GM21786 (cell line): ENCODE data around the gene COPZ1.

Experiments used
- ATAC-seq: cut with Tn5 transposase; IDR thresholded peaks from one replicate; pipeline ENCODE4 v1.9.1; 2021; ENCODE audit not compliant: unreplicated experiment

The COPZ1 gene

DNA sequence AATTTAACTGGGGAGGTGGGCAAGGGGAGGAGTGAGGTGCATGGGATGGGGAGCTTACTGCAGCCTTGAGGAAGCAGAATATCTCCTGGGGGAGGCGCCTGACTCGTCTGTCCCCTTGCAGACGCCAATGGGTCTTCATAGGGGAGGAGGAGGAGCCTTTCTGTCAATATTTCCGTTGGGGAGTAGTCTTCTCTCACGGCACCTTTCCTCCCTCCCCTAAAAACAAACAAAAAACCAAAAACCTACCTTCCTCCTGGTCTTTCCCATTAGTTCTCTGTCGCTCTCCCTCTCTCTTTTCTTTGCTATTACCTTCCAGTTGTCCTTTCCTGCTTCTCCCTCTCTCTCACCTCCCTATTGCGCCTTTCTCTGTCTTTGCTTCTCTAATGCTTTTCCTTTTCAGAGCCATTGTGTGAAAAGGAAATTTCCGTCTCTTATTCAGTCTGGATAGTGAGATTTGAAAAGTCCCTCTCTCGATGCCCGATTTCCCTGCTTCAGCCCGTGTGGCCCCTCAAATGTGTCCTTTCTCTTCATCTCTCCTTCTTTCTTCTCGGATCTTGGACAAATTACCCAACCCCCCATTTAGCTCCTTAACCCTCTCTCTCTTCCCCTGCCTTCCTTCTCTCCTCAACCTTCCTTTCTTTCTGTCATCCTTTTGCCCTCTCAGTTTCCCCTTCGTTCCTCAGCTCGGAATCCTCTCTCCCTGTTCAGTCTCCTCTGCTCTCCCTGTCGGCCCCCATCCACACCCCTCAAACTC lies 33.4 kb downstream of the COPZ1 start:
- ATAC-seq: no peak

DNA sequence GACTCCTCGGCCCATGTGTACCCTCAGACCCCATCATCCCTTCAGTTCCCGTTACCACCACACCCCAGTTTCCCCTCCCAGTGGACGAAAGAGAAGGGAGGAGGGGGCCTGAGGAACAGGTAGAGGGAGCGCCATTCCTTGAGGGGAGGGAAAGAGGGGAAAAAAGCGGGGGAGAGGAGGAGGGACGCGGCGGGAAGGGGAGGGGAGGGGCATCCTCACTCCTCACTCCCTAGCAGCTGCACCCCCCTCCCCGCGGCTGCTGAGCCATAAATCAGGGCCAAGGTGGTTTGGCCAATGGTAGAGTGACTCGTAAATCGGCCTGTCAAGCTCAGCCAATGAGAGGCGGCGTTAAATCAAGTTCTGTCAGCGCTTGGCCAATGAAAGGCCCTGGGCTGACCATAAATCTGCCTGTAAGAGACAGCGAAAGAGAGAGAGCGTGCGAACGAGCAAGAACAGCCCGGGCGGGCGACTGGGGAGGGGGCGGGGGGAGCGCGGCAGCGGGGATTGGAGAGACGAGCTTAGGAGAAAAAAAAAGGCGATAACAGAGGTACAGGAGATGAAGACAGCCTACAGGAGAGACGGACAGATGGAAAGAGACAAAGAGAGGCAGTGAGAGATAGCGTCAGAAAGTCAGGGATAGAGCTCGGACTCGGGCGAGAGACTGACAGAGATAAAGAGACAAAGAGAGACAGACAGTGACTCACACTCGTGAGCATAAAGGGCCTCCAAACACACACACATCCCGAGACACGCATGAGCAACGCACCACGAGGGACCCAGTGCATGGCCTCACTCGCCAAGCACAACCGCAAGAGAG lies 34.2 kb downstream of the COPZ1 start:
- peak; percentile 96 for ATAC-seq

DNA sequence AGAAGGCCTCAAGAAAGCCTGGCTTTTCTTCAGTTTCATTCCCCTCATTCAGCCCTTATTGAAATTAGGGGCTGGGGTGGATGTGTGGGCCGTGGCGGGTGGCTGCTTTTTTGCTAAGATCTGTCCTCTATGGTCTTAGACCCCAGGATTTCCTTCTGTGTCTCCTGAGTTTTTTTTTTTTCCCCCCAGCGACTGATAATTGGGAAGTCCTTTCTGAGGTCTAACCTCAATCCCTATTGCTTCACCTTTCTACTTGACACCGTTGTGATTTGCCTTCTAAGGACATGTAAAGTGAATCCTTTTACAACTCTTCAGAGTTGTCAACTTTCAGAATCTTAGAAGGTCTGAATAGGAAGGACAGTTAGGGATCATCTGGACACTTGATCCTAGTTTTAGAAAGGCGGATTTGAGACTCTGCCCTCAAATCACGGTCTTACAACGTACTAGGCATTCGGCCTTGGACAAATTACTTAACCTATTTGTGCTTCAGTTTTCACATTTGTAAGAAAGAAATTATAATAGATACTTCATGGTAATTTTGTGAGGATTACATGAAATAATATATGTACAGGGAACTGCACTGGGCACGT lies 34.9 kb downstream of the COPZ1 start:
- no peak for ATAC-seq

DNA sequence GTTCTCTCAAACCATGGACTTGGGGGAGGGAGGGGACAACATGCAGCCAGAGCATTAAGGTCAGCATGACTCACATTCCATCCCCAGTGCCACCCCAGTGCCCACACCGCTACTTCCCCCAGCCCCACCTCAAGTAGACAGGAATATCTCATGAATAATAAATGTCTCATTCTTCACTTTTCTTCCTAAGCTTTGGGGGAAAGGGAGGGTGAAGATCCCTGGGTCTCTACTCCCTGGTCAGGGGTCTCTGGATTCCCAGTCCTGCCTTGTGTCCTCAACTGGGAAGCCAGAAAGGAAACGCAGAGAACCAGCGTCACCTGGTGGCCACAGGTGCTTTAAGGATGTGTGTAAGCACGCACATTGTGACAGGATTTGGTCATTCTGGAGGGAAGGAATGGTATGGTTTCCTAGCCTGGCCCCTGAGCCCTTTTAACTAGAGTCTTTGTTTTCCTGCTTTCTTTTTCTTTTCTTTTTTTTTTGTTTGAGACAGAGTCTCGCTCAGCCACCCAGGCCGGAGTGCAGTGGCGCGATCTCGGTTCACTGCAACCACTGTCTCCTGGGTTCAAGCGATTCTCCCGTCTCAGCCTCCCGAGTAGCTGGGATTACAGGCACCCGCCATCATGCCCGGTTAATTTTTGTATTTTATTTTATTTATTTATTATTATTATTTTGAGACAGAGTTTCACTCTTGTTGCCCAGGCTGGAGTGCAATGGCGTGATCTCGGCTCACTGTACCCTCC lies 36.0 kb downstream of the COPZ1 start:
- ATAC-seq: no peak

DNA sequence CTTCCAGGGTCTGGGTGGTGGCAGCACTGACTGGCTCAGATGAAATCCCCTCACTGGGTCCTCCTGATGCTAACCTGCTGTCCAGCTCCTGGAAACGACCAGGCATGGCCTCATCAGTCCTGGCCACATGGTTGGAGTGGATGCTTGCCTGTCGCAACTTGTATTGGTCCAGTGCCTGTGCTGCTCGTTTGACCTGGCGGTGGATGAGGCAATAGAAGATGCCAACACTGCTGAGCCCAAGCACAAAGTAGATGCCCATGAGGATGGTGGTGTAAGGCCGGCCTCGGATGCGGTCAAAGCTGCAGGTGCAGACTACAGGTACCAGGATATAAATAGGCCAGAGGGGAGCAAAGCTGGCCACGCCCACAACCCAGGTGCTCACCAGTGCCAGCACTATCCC lies 38.1 kb downstream of the COPZ1 start:
- no peak for ATAC-seq

DNA sequence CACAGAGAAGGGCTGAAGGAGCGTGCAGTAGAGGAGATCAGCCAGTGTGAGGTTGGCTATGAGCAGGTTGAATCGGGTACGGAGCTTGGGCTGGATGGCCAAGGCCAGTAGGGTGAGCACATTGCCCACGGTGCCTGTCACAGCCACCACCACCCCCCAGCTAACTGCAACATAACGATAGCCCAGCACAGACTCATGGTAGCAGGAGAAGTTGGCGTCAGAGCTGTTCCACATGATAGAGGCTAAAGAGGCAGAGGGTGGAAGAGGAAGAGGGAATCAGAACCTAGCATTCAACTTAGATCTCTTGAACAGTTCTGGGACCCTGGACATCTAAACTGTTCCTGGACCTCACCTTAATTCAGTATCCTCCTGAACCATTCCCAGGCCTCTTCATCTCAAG lies 38.7 kb downstream of the COPZ1 start:
- no peak for ATAC-seq

DNA sequence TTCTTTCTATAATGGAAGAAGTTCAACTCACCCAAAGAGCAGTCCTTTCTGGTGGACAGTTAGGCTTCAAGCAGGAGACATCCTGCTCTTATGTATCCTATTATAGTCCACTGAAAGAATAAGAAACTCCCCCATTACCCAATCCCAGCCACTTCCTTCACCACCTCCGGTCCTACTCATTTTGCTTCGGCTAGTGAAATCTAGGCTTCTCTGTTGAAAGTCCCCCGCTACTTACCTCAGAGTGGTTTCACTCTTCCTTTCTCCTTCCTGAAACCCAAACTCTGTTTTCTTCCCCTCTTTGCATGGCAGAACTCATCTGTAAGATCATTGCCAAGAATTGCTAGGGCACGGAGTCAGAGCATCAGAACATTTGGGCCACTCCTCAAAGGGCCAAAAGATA lies 39.5 kb downstream of the COPZ1 start, which contains the start of gene GPR84:
TSS of gene GPR84 (minus strand) at position 74 of the 400 bp plus-strand sequence. CDS start 635 bp downstream, outside the sequence.
- ATAC-seq: peak; percentile 41

DNA sequence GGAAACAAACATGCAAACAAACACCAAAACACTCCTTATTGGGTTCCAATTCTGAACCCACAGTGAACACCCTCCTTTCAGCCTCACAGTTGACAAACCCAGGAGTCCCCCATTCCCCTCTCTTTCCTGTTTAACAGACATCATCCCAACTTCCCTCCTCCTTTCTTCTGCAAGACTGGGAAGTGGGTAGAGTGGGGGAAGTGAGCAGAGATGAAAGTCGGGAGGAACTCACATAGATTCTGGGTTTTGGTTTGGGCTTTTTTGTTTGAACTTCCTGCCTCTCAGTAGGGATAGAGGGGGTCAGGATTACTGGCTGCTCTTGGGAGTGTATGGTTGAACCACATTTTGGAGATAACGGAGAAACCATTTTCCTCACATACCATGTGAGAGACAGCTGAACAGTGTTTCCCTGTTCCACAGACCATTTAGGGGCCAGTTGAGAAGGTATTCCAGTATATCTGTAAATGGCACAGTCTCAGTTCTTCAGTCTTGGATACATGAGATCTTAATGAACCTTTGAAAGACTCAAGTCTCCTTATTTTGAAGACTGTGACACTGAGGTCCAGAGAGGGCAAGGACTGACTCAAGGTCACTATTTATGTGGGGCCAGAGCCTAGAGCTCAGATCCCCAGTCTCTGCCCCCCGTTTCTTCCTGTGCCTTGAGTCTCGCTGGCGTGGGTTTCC lies 43.2 kb downstream of the COPZ1 start:
- peak; percentile 7 for ATAC-seq

DNA sequence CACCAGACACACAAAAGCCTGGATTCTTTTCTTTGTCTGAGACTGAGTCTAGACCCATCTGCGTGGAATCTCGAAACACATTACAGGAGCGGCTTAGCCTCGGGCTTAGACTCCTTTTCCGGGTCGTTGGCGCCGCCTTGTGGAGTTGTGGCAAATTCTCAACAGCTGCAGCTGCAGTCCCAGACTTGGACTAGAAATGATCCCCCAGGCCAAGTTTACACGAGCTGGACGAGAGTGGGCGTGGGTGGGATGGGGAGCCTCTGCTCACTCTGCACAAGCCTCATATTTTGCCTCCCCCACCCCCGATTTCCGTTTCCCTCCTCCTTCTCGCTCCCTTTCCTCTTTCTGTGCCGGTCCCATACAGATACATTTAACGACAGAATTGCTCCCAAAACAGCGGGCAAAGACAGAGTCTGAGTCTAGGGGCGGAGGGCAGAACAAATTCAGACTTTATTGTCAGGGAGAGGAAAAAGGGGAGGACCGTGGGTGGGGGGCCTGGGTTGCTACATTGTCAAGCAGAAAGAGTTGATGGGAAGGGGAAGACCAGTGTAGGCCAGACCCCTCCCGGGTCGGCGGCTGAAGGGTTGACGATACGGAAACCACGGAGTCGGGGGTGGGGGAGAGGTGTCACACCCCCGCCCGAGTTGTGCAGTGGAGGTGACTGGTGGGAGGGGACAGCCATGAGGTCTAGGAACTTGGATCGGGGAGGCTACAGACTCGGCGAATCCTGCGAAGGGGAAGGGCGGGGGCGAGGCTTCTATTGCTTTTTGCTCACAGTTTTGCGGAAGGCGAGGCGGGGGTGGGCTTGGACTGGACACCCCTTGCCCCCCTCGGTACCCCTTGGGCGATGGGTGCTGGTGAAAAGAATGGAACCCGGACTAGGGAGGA lies 44.0 kb downstream of the COPZ1 start:
- peak; percentile 73 for ATAC-seq

DNA sequence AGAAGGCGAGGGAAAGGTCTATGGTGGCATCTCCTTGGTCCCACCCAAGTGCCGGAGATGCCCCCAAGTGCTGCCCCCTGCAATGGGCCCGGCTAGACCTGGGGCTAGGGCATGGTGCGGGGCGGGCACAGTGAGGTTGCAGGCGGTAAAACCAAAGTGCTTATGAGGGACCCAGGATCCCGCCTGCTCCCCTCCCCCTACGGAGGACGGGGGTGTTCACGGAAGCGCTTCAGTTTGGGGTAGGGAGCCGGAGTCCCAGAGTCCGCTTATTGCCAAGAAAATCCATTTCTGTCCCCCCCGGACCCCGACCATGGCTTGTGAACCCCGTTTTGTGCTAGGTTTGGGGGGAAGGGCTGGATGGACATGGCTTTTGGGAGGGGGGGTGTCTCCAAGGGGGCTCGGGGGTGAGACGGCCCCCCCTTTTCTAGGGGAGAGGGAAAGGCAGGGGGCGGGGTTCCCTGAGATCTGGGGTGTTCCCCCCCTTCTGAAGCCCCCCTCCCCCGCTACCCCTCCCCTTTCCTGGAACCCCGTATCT lies 44.7 kb downstream of the COPZ1 start:
- ATAC-seq: no peak

DNA sequence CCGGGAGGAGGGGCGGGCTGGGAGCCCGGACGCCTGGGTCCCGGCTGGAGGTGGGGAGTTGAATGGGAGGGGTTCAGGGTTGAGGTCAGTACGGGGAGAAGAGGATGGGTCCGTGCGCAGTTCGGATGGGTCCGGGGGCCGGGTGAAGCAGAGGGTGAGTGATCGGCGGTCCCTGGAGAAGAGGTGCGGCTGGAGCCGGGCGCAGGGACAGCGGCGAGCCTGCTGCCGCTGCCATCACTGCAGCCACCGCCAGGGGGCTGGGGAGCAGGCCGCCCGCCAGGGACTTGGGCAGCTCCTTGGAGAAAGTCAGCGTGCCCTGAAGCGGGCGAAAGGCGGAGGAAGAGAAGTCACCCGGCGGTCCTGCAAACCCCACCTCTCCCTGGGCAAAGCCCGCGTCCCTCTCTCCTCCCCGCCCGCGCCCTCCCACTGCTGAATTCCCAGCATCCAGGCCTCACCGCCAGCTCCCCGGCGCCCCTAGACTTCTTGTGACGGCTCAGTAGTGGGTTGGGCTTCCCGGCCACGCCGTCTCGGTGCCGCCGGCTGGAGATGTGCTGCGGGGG lies 45.3 kb downstream of the COPZ1 start:
- ATAC-seq: no peak

DNA sequence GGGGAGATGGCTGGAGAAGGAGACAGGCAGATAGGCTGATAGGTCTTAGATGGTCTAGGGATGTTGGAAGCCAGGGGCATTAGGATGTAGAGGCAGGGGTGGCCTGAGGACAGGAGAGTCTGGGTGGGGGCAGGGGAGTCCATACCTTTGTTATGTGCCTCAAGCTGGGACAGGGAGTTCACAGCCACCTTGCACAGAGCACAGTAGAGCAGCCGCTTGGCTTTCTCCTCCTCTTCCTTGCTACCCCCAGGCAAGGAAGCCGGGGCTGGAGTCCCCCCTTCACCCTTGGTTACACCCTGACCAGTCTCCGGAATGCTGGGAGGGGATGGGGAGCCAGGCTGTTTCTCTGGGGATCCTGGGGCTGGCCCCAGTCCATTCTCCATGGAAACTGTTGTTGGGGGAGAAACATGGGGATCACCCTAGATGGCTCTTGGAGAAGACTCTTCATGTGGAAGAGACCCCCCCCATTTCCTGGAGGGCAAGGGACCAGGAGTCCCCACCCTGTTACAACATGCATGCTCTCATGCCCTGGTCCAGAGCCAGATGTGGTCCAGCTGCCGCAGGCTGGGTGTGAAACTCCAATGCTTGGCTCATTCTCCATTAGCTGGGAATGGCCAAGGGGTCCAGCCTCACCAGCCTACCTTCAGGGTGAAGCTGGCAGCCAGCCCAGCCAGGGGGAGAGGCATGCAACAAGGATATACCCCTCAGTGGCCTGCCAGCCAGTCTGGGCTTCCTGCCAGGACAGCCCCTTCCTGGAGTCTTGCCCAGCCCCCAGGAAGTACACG lies 46.6 kb downstream of the COPZ1 start:
- ATAC-seq: no peak

DNA sequence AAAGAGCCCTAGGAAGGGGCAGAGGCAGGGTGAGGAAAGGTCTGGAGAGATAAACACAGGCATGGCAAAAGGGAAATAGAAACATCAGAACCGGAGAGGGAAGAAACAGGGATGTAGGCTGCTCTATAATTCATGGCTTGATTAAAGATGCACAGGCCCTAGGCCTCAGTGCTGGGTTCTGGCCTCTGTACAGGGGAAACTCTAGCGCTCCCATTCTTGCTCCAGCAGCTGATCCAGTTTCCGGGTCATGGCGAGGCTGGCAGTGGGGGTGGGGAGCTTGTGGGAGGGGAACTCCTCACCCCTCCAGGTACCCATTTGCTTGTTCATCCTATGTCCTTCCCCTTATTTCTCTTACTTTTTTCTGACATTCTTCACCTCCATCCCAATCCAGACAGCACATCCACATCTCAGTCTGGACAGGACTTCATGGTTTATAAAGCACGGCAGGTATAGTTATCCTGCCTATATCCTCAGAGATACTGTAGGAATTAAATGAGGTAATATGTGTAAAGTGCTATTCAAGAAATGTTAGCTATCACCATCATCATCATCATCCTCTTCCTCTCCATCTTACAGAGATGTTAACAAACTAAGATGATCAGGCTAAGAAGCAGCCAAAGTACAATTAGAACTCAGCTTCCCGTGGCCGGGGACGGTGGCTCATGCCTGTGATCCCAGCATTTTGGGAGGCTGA lies 47.3 kb downstream of the COPZ1 start:
- ATAC-seq: no peak

DNA sequence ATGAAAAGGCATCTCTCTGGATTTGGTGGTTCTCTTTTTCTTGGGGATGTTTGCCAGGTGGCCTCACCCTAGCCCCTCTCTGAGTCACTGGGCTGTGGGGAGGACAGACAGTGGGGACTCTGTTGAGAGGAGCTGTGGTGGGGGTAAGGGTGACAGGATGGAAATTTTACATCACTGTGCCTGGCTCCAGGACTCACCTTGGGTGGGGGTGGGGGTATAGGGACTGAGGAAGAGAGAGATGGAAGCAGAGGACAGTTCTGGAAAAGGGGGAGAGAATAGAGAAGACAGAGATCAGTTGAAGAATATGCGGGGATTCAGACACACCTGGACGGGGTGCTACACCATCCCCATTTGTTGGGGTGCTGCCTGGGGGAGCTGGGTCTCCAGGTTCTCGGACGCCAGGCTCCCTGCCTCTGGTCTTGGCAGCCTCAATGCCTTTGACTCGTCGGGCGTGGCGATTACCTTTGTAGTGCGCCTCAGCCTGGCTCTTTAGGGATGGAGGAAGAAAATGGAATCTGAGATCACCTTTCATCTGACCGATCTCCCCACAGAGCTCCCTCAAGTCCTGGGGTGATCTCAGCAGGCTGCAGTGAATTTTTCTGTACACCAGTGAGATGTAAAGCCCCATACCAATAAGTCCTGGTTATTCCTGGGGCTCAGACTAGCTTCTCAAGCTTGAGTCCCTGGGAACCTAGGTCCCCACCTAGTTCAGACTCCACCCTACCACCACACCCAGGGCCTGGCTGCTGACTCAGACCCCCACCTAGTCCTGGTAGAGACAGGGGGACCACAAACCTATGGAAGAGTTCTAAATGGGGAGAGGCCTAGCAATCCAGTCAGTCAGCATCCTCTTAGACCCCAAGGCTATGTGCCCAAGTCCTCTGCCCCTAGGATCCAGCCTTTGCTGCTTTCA lies 49.0 kb downstream of the COPZ1 start:
- ATAC-seq: no peak

DNA sequence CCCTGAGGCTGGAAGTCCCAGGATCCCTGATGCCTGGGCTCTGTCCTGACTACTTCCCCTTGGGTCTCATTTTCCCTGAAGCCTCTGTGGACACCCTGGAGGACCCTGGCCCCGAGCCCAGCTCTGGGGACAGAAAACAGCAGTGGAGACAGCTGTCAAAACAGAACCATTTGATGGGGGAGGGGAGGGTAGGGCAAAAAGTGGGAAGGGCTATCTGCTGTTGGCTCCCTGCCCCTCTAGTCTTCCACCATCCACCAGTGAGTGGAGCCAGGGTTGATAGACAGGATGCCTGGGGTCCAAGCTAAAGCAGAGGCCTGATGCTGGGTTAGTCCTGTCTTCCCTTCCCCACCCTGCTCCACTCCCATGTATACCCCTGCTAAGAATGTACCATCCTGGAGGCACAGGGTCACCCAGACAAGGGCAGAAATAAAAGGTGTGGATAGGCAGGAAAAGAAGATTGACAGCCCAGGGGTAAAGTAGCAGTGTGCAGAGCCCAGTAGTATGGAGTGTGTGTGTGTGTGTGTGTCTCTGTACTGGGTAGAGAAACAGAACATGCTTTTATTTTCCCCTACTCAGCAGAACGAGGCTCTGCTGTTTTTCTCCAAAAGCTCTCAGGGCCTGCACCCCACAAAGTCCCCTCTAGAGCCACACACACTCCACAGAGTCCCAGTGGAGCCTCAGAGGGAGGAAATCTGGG lies 49.8 kb downstream of the COPZ1 start:
- ATAC-seq: no peak

DNA sequence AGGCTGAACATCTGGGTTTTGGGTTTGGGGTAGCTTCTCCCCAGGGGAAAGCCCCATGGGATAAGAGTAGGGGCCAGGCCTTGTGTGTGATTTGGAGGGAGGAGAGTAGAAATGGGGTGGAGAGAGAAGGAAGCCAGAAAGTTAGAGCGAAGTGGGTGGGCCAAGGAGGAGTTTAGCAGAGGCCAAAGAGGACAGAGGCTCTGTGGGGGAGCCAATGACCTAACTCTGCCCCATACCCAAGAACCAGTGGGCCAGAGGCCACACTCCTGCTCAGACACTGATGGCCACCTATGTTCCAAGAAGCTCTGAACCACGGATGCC lies 50.3 kb downstream of the COPZ1 start:
- no peak for ATAC-seq
